CD4-positive, alpha-beta T cell treated with Interleukin-6 for 4 hours (primary cell): Measurements from ENCODE around the gene IGSF23.

ENCODE experiments used
- DNase-seq: peaks from one replicate; pipeline ENCODE4 v3.0.0-alpha.2; 2020; ENCODE audit warnings: mixed read lengths

Gene IGSF23

GRCh38 chr19:44613295-44614178 is at the start of gene IGSF23:
Gene IGSF23 (plus strand): TSS chr19:44613563. CDS start chr19:44613646, 83 bp downstream.
- no peak for DNase-seq

DNA sequence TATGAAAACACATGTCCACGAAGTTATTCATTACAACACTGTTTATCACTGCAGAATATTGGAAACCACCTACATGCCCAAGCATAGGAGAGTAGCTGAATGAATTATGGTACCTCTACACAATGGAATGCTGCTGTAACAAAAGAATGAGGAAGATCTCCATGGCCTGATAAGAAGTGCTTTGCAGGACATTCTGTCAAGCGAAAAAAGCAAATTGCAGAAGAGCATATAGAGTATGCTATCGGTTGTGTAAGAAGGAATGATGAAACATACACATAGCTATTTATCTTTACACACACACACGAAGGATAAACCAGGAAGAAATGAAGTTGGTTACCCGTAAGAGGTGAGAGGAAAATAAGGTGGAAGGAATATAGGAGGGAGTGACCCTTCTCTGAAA is 46.4 kb upstream of the IGSF23 start:
- no peak for DNase-seq

DNA sequence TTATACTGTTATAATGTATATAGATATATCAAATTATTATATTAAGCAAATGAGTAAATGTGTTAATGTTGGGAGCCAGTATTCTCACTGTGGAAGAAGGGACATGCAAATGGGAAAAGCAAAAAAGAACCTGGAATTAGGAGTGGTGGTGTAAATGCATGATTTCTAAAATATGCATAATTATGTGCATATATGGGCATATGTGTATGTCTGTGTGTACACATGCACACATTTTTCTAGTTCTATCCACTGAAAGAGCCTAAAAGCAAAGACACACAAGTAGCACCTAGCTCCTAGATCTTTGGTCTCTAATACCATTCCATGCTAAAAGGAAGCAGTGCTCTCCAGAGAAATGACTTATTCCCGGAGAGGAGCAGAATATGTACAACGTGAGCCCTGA is 45.6 kb upstream of the IGSF23 start:
- DNase-seq: no peak

DNA sequence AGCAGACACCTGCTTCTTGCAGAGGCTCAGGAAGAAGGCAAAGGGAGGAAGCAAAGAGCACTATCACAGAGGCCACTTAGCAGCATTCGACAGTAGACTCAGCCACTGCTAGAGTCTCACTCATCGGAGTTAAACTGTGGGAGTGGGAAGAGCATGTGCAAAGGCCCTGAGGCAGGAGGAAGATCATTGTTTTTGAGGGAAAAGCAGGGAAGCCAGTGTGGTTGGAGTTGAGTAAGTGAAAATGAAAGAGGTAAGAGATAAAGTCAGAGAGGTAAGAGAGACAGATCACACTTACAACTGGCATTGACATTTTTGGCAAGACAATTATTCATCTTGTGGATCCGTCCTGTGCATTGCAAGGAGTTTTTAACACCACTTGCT is 42.8 kb upstream of the IGSF23 start:
- no peak for DNase-seq

GRCh38 chr19:44570984-44571684 is 42.2 kb upstream of the IGSF23 start:
- DNase-seq: peak; percentile 52

DNA sequence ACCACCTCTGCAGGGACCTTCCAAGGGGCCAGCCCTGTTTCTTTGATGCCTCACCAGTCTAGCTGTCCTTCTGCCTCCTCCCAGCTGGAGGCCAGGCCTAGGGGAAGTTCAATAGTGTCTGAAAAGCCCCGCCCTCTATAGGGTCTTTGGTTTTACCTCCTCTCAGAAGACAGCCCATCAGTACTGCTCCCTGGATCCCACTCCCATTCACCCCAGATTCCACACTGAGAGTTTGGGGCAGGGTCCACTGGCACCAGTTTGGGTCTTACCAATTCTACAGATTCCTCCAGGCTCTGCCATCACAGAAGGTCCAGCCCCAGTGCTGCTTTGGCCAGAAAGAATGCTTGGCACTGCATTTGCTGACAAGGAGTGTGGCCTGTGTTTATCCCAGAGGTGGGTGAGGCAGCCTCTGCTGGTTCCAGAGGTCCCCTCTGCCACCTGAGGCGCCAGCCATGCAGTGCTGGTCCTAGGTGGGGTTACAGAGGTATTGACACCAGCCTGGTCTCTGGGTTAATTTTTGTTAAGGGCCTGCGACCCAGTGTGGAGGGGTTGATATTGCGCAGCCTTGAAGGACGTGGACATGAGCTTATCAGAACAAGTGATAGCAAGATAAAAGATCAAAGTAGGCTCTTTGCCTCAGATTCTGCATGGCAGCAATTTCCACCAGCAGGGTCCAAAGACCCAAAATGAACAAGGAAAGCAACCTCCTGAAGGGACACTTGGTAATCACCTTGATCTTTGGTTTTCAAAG is 41.4 kb upstream of the IGSF23 start:
- no peak for DNase-seq

- no peak for DNase-seq
These were observed 40.8 kb upstream of the IGSF23 start for GRCh38 chr19:44572581-44572900.

DNA sequence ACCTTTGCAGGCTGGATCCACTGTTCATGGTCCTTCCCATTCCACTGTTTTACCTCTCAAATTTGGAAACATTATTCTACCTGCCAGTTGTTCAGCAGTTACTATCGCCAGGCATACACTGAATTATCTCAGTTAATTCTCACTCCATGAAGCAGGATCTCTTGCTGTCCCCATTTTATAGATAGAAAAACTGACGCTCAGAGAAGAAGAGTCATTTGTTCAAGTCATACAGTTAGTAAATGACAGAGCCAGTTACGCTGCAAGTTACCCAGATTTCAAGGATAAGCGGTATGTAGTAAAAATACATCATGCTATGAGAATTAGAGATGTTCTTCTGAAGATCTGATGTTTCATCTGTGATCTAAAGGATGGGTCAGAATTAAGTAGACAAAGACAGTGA is 40.2 kb upstream of the IGSF23 start:
- no peak for DNase-seq

- no peak for DNase-seq
These were observed 39.7 kb upstream of the IGSF23 start for GRCh38 chr19:44573627-44574026.

- no peak for DNase-seq
These were observed 39.0 kb upstream of the IGSF23 start for GRCh38 chr19:44574186-44574950.

GRCh38 chr19:44575116-44575700 is 38.2 kb upstream of the IGSF23 start:
- DNase-seq: no peak

GRCh38 chr19:44576843-44577565 is 36.4 kb upstream of the IGSF23 start:
- DNase-seq: no peak

DNA sequence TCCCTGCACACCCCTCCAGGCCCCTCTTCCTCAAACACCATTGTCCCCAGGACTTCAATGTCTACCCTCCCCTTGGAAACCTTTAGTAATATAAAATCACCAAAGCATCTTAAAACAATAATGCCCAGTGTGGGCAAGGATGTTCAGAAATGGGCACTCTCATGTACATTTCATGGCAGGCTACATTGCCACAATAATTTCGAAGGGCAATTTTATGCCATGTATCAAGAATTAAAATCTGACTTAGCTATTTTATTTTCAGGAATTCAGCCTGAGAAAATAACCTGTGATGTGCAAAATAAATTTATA is 35.8 kb upstream of the IGSF23 start:
- DNase-seq: no peak

GRCh38 chr19:44579663-44580365 is 33.5 kb upstream of the IGSF23 start:
- DNase-seq: no peak

DNA sequence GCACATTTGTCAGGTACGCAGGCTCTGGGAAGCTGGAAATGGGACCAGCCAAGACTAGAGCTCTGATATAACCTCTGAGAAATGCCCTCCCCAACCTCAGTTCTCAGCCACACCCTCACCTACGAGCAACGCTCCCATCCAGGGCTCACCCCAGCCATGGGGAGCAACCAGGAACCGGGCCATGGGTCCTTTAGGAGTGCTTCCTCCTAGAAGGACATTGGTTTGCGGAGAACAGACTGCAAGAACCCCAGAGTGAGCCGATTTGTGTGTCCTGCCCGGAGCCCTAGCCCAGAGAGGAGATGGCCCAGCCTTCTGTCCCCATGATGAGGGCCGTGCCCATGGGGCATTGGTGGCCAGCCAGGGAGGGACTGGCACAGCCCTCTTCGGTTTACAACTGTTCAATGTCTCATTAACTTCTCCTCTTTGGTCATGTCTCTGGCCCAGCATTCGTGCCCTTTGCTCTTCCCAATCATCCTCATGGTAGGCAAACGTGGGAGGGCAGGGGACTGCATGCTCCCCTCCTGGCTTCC is 32.9 kb upstream of the IGSF23 start:
- no peak for DNase-seq

DNA sequence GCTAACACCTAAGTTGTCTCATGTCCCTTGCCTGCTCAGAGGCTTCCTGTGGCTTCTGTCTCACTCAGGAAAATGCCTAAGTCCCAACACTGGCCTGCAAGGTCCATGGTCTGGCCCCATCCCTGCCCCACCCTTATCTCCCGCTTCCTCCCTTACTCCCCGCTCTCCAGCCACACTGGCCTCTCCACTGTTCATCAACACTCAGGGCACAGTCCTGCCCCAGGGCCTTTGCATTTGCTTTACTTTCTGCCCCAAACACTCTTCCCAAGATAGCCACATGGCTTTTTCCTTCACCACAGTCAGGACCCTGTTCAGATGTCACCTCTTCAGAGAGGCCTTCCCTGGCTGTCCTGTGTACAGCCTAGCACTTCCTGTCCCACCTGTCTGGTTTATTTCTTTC is 32.1 kb upstream of the IGSF23 start:
- no peak for DNase-seq

- no peak for DNase-seq
These were observed 30.6 kb upstream of the IGSF23 start for GRCh38 chr19:44582581-44583265.

GRCh38 chr19:44585371-44586133 is 27.8 kb upstream of the IGSF23 start:
- no peak for DNase-seq

DNA sequence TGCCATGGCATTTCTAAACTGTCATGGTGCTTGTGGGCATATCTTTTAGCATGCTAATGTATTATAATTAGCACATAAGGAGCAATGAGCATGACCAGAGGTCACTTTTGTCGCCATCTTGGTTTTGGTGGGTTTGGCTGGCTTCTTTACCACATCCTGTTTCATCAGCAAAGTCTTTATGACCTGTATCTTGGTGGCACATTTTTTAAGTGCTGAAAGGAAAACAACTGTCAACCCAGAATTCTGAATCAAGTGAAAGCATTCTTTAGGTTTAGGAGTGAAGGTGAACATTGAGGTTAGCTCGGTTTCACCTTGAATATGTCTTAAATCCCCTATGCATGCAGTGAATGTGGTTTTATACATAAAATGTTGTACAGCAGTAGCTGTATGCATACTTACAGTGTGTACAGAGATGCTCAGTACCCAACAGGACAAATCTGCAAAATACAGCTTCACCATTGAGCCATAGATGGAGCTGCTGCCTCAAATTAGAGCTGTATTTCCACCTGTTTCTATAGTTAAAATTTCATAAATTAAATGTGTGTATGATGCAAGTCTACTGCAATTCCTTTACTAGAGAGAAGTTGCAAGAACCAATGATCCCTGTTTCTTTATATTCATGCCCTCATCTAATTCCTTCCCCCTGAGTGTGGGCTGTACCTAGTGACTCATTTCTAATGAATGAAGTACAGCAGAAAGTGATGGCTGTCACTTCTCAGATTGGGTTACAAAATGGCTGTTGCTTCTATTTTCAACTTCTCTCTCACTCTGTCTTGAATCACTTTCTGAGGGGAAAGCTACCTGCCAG is 25.2 kb upstream of the IGSF23 start:
- DNase-seq: no peak
